CD4-positive, alpha-beta T cell treated with Interleukin-21 for 1 hour (primary cell): ENCODE measurements around the gene ZNF628.

Source experiments
- DNase-seq: peaks from one replicate; pipeline ENCODE4 v3.0.0-alpha.2; 2020

The ZNF628 gene

DNA sequence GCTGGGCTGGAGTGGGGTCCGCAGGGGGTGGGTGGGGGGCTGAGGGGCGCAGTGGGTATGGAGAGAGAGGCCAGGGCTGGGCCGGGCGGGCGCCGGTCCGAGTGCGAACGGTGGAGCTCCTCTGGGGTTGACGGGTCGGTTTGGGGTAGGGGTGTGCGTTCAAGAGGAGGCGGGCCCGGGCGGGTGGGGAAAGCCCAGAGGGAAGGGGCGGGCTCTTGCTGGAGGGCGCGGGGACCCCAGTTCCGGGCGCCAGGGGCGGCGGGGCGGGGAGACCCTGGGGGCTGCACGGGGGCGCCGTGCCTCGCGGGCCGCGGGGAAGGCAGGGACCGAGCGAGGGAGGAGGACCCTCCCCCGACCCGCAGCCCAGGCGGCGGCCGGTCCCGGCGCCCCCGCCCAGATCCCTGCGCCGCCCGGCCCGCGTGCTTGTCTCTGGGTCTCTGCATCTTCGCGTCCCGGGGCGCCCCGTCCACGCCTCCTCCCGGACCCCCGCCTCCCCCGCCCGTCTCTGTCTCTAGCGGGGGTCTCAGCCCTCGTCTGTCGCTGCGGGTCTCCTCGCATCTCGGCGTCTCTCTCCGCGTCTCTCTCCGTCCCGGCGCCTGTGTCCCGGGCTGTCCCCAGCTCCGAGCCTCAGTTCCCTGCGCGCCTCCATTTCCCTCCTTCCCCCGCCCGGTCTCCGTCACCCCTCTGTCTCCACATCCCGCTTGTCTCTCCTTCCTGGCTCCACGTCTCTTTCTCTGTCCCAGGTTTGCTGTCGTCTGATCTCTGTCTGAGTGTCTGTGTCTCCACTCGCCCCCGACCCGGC, 25.1 kb upstream of the ZNF628 start:
- DNase-seq = peak; percentile 29

DNA sequence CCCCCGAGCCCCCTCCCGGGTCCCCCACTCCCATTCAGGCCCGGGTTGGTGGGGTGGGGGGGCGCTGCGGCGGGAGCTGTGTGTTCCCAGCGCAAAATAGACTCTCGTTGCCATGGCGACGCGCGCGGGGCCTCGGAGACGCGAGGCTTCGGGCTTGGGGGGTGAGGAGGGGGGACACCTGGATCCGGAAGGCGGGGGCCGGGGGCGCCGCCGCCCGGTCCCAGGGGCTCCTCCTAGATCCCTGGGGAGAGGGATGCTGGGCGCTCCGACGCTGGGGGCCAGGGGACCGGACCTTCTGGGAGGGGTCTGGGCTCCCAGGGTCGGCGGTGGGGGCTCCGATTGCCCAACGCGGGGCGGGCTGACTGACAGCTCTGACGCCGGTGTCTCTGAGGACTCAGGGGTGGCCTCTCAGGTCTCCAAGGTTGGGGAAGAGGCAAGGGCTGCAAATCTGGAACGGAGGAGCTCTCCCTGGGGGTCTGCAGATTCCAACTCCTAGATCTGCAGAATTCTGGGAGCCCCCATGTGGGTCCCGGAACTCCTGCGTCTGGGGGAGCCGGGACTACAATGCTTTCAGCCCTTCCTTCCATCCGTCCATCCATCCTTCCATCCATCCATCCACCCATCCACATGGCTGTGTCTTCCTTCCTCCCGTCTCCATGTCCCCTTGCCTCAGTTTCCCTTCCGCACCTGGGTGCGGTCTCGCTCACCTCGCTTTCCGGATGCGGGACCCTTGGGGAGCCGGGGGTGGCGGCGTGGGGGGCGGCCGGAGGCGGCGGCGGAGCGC, 24.3 kb upstream of the ZNF628 start:
- DNase-seq = peak; percentile 47

DNA sequence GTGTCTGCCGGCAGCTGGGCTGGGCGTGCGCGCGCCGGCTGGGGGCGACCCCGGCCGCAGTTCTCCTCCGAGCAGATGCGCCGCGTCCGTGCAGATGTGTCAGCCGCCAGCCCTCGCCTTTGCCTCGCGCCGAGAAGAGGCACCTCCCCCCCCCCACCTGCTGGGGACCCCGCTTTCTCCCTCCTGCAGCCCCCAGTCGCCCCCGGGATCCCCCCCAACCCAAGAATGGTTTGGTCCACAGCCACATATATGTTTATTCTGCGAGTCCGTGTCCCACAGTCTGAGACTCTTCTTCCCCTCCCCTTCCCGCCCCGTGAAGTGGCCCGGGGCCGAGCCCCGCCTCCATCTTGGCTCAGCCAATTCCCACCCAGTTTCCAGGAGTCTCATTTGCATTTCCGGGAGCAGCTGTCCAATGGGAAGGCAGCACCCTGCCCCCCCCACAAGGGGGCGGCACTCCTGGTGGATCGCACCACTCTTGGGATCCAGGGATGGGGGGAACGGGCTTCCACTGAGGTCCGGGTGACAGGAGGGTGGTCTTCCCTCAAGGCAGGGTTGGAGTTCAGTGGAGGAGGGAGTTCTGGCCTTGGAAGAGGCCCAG, 23.6 kb upstream of the ZNF628 start:
- peak; percentile 57 for DNase-seq

DNA sequence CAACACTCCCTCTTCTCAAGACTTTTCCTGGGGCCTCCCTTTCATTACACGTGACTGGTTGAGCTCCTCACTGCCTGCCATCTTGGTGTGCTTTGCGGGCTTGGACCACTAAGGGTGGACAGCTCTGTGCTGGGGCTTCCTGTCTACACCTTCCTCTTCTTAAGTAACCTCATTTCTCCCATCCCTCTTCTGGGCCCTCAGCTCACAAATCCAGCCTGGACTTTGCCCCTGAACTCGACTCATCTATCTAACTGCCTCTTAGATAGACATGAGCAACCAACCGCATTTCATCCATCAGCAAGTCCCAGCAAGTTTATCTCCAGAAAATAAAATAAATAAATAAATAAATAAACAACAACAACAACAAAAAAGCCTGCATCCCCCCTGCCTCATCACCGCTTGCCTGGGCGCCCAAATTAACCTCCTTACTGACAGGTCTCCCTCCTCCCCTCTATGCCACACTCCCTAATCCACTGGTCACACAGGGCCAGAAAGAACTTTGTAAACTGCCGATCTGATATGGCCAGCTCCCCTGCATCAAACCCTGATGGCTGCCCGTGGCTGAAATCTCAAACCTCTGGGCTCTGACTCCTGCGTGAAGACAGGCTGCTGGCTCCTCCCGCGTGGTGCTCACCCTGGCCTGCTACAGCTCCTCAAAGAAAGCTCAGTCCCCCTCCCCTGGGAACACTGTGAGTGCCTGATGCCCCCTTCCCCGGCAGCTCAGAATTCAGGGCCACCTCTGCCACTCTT, 22.7 kb upstream of the ZNF628 start:
- no peak for DNase-seq

DNA sequence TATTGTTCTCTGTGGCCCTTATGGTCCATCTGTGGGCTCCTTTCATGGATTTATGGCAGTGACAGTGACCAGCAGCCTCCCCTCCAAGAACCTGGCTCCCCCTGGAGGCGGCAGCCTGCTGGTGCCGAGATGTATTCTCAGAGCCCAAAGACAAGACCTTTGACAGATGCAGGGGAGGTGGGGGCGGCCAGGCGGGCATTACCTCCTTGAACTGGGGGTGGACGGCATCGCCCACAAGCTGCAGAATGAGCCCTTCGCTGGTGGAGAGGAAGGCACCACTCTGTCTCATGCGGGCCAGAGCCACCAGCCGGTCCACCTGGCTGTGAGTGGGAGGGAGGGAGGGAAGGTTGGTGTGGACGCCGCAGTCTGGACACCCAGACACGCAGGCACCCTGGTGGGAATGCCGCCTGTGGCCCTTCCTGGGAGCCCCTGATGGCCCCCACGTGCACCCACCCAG, 21.6 kb upstream of the ZNF628 start:
- DNase-seq = peak; percentile 52

DNA sequence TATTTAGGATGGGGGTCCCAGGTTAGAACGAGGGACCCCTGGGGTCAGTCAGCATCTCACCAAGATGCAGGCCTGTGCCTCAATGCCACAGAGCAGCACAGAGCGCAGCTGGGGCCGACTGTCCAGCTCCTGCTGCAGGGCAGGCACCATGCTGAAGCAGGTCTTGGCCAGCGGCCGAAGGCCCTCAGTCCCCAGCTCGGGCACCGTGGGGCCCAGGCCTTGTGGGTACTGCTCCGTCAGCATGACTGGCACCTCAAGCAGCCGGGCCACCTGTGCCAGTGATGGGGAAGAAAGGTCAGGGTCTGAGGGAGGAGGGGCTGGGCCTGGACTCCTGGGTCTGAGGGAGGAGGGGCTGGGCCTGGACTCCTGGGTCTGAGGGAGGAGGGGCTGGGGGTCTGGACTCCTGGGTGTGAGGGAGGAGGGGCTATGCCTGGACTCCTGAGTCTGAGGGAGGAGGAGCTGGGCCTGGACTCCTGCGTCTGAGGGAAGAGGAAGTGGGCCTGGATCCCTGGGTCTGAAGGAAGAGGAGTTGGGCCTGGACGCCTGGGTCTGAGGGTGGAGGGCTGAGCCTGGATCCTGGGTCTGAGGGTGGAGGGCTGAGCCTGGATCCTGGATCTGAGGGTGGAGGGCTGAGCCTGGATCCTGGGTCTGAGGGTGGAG, 20.7 kb upstream of the ZNF628 start:
- no peak for DNase-seq

DNA sequence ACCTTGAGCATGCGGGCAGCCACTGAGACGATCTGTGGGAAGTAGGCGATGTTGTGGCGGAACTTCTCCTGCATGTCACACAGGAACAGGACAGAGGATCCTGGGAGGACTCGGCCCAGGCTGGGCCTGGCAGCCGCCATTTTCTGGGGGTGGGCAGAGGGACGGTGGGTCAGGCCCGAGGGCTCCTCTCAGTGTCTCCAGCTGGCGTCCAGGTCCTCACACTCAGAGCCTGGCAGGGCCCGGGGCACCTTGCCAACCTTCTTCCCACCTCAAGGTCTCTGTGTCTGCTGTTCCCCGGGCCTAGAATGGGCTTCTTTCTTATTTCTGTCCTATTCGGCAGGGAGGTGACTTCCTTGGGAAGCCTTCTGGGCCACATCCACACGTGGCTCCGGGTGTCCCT, 20.1 kb upstream of the ZNF628 start:
- DNase-seq = no peak

DNA sequence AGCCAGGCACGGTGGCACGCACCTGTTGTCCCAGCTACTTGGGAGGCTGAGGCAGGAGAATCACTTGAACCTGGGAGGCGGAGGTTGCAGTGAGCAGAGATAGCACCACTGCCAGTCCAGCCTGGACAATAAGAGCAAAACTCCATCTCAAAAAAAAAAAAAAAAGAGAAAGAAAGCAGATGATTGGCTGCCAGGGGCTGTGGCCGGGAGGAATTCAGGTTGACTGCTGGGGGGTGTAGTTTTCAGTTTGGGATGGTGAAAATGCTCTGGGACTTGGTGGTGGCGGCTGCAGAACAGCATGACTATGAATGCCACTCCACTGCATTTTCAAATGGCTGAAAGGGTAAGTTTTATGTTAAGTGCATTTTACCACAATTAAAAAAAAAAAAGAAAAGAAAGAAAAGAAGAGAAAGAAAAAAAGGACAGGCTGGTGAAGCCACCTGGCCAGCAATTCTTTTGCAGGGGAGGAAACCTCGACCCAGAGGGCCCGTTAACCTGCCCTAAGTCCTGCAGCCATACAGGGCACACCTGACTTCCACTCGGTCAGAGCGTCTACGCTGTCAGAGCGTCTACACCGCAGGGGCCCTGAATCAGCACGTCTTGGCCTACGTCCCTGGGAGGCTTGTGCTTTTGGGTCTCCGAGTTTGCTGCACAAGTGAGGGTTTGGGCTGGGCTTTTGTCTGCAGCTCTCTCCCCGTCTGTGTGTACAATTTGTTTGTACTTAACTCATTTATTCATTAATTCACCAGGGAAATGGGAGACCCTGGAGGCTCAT, 18.5 kb upstream of the ZNF628 start:
- DNase-seq = no peak

DNA sequence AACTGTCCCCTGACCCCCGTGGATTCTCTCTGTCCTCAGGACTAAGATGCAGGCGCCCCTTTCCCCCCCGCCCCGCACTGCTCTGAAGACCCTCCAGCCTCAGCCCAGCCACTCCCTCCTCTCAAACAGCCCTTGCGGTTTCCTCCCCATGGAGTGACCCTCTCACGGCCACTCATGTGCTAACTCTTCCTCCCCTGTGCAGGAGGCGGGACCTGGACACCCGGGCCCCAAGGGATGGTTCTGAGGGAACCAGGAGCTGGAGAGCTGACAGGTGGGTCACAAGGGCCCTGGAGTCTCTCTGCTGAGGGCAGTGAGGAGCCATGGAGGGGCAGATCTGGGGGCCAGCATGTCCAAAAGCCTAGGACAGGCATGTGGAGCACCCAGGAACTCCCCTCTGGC, 16.9 kb upstream of the ZNF628 start:
- DNase-seq = no peak

DNA sequence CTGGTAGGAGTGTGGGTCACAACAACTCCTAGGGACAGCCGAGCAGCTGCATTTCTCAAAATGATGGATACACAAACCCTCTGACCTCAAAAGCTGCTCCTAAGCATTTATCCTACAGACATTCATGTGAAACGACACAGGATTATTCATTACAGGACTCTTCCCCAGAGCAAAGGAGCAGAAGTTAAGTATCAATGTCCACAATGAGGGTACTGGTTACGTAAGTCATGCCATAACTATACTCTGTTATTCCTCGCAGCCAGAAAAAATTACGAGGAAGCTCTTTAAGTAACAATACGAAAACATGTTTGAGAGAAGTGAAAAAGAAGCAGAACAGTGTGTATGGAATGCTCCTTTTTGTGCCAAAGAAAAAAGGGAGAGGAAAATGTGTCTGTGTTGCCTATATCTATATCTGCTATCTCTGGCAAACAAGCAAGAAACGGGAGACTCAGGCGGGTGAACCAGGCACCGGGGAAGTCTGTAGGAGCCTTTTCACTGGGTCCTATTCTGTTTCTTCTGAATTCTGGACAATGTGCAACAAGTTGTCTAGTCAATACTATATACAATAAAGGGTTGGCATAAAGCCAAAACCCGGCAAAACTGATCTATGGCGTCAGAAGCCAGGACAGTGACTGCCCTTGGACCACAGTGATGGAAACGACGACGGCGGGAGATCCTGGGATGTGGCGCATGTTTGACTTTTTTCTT, 16.3 kb upstream of the ZNF628 start:
- no peak for DNase-seq

DNA sequence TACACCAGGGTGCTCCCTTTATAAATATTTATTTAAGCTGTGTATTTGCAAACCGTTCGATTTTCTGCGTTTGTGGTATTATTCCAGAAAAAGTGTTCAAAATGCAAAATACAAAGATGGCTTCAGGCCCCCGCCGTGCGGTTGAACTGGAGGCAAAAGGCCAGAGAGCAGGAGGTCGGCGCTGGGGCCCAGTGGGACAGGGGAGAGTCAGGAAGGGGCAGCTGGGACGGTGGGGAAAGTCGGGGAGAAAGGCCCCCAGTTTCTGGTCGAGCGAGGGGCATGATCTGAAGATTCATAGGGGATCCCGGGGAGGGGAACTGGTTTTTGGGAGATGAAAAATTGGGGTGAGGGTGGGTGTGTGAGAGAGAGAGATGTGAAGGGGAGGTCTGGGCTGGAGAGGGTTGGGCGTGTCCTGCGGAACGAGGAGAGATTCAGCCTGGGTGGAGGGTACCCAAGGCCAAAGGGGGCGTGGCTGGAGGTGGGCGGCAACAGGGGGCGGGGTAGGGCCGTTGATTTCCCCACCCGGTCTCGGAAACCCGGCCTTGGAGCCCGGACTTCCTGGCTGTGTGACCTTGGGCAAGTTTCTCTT, 15.7 kb upstream of the ZNF628 start:
- DNase-seq = peak; percentile 39

DNA sequence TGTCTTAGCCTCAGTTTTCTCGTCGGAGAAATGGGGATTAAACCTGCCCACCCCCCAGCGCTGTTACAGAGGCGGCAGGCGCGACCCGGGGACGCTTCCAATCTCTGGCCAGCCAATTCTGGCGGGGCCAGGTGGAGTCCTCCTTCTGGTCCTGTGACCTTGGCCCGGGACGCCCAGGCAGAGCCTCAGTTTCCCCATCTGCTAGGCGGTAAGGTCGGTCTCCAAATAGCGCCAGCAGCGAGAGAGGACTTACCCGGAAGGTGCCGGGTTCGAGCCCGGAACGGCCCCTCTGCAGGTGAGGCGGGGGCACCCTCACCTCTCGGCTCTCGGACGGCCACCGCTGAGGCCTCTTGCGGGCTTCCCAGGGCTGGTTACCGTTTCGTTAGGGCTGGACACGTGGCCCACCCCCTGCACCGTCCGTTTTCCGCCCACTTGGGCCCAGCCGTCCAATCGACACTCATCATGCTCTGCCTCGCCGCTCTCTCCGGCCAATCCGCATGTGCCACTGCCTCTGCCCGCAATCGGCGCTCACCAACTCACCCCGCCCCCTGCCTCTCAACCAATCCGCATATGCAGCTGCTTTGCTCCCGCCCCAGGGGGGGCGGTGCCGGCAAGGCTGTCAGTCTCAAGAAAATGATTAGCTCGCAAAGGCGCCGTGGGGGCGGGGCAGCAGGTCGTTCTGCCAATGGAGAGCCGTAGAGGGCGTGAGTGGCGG, 15.0 kb upstream of the ZNF628 start, which contains the start of gene ISOC2:
ISOC2 (minus strand) TSS at position 384 of the 715 bp plus-strand sequence. CDS start 5,156 bp downstream, outside the sequence.
- DNase-seq = peak; percentile 100

DNA sequence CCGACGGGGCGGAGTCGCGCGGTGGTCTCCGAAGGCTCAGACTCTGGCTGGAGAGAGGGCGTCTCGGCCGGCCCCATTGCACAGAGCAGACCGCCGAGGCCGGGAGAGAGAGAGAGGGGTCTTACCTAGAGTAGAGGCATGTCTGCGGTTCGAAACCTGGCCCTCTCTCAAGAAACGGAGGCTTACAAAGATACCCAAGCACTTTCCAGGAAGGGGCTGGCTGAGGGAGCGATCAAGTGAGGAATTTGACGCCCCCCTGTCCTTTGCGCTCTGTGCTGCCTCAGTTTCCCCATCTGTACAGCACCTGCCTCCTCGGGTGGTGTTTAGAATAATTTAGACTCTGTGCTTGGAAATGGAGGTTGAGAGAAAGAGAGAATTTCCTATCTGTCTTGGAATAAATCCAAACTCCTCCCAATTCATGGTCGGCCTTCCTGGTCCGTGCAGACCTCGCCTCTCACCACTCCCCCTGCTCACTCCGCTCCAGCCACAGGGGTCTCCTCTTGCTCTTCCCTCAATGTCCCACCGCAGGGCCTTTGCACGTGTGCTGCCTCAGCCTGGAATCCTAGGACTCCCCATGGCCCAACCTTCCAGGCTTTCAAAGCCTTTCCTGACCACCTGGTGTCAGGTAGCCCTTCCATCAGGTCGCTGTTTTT, 14.3 kb upstream of the ZNF628 start:
- DNase-seq = peak; percentile 16

DNA sequence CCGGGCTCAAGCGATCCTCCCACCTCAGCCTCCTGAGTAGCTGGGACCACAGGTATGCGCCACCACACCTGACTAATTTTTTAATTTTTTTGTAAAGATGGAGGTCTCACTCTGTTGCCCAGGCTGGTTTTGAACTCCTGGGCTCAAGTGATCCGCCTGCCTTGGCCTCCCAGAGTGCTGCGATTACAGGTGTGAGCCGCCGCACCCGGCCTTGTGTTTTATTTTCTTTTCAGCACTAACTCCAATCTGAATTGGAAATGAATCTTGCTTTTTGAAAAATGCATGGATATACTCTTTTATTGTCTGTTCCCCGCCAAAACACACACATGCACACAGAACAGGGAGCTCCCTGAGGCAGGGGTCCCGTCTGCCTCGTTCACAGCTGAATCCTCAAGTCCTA, 13.7 kb upstream of the ZNF628 start:
- DNase-seq = no peak

DNA sequence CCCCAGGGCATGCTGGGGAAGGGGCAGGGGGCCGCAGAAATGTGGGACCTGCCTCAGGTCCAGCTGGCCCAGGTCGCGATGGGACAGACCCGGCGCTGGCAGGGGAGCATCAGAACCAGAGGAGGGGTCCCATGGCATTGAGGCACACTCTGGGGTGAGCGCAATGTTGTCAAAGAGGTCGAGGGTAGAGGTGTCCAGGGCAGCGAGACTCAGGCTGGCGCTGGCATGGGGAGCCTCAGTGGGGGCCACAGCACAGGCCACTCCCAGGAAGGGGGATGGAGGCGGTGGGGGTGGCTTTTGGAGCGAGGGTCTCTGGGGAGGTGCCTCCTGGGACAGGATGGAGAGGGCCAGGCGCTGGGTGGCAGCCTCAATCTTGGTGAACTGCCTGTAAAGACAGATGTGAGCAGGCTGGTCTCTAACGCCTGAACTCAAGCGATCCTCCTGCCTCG, 12.8 kb upstream of the ZNF628 start:
- DNase-seq = no peak

DNA sequence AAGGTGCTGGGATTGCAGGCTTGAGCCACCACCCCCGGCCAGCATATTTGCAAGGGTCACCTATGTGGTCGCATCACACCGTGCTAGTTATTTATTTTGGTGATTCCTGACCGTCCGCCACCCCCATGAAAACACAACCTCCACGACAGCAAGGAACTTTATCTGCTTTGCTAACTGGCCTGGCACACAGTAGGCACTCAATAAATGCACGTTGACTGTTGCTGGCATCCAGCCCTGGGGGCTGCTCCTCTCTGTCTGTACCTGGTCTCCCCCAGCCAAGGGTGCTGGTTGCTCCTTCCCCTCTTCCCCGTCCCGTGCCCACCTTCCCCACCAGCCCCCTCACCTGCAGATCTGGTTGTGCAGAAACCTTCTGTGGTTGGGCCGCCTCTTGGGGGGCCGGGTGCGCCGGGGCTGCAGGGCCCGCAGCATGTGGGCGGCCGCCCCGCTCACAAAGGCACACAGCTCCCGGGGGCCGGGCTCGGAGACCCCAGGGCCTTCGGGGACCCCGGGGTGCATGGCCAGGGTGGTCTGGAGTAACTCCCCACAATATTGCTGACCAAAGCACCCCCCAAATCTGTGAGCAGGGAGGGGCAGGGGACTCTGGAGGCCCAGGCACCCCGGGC, 12.3 kb upstream of the ZNF628 start:
- DNase-seq = no peak

DNA sequence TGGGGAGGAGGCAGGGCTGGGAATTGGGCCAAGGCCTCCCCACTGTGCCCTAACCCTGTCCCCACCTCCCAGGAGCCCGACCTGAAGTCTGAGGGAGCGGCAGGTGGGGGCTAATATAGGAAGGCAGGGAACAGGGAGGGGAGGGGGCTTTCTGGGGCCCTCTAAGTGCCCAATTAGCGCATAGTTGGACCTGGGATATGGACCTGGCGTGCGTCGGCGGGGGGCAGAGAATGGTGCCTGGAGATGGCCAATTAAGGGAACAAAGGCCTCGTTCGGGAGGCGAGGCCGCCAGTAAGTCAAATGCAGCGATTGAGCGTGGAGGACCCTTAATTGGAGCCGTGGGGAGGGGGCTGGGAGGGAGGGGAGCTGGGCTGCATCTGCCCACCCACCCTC, 11.8 kb upstream of the ZNF628 start, which contains the start of gene C19orf85:
C19orf85 (minus strand) TSS at position 90 of the 393 bp plus-strand sequence. CDS start 197 bp downstream, outside the sequence.
- DNase-seq = no peak

DNA sequence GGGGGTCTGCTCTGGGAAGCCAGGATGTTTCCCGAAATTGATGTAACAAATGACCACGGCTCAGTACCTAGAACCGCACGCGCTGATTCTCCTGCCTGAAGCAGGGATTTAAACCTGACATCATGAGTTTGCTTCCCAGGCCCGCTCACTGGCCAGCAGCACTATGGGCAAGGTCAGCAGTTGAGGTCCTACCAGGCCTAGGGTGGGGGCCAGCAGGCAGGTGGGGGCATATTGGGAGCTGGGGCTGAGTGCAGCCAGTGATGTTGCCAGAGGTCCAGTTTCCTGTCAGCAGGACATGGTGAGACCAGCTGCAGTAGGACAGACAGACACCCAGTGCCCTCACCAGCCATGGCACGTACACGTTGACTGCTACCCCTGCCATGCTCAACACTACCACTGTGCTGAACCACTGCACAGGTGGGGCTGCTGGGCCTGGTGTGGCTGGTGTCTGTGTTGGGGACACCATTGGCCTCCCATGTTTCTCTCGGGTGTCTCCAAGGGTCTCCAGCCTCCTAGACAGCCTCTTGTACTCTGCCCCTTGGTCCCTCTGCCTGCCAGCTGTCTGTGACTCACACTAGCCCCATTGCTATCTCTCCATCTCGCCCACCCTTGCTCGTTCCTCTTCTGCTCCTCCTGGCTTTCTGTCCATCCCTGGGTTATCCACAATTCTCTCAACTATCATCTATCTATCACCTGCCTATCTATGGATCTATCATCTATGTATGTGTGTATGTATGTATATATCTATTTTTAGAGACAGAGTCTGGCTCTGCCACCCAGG, 10.8 kb upstream of the ZNF628 start:
- no peak for DNase-seq
